ENCODE results near the gene UBE2QL1.

UBE2QL1 gene

GRCh38 chr5:6405591-6405990, 43.1 kb upstream of the UBE2QL1 start:
- no peak overlapping the region for H3K4me3 ChIP-seq (ENCODE audit: low read depth, low read length)
- CTCF ChIA-PET: no interaction called here
- no peak for TF ChIP-seq CTCF (IDR thresholded peaks at IDR 0.05; ENCODE audit: insufficient read depth, low read length, missing control alignments)
- no peak for DNase-seq (ENCODE audit: low read depth, low spot score)
- POLR2A ChIA-PET: no interaction called here

GRCh38 chr5:6407558-6408259, 41.0 kb upstream of the UBE2QL1 start:
- CTCF ChIA-PET: no interaction called here
- POLR2A ChIA-PET: no interaction called here
- TF ChIP-seq CTCF (IDR thresholded peaks at IDR 0.05; ENCODE audit: insufficient read depth, low read length, missing control alignments): no peak
- no peak for DNase-seq (ENCODE audit: low read depth, low spot score)
- H3K4me3 ChIP-seq (ENCODE audit: low read depth, low read length): no peak overlapping the region

- no peak overlapping the region for H3K4me3 ChIP-seq (ENCODE audit: low read depth, low read length)
- ChIA-PET POLR2A (no interaction called here), CTCF (no interaction called here)
- no peak for DNase-seq (ENCODE audit: low read depth, low spot score)
- no peak for TF ChIP-seq CTCF (IDR thresholded peaks at IDR 0.05; ENCODE audit: insufficient read depth, low read length, missing control alignments)
Measured at GRCh38 chr5:6408260-6408596, 40.4 kb upstream of the UBE2QL1 start.

- ChIA-PET CTCF (no interaction called here), POLR2A (no interaction called here)
- DNase-seq (ENCODE audit: low read depth, low spot score): no peak
- no peak overlapping the region for H3K4me3 ChIP-seq (ENCODE audit: low read depth, low read length)
- TF ChIP-seq CTCF (IDR thresholded peaks at IDR 0.05; ENCODE audit: insufficient read depth, low read length, missing control alignments): no peak
Measured at GRCh38 chr5:6408627-6409446, 39.8 kb upstream of the UBE2QL1 start.

- TF ChIP-seq CTCF (IDR thresholded peaks at IDR 0.05; ENCODE audit: insufficient read depth, low read length, missing control alignments): no peak
- CTCF ChIA-PET: no interaction called here
- POLR2A ChIA-PET: no interaction called here
- H3K4me3 ChIP-seq (ENCODE audit: low read depth, low read length): no peak overlapping the region
- no peak for DNase-seq (ENCODE audit: low read depth, low spot score)
Measured at GRCh38 chr5:6410421-6410820, 38.2 kb upstream of the UBE2QL1 start.

GRCh38 chr5:6411141-6411540, 37.5 kb upstream of the UBE2QL1 start:
- no peak for DNase-seq (ENCODE audit: low read depth, low spot score)
- CTCF ChIA-PET: no interaction called here
- no peak for TF ChIP-seq CTCF (IDR thresholded peaks at IDR 0.05; ENCODE audit: insufficient read depth, low read length, missing control alignments)
- no peak overlapping the region for H3K4me3 ChIP-seq (ENCODE audit: low read depth, low read length)
- POLR2A ChIA-PET: no interaction called here
